HEK293T (cell line): Measurements from ENCODE around the gene C17orf113.

Source experiments
- ARNT ChIP-seq: fragments of 450-650 bp; IDR thresholded peaks from 2 replicates; pipeline ENCODE4 v1.6.1; 2017; ENCODE audit warnings: mild to moderate bottlenecking
- FOXM1 ChIP-seq: fragments of 450-650 bp; IDR thresholded peaks from 2 replicates; pipeline ENCODE4 v1.6.1; 2017; ENCODE audit warnings: mild to moderate bottlenecking, borderline replicate concordance
- SP1 ChIP-seq: fragments of 450-650 bp; IDR thresholded peaks from 2 replicates; pipeline ENCODE4 v1.6.1; 2017
- SUZ12 ChIP-seq: fragments of 450-650 bp; IDR thresholded peaks from 2 replicates; pipeline ENCODE4 v1.6.1; 2016; ENCODE audit warnings: mild to moderate bottlenecking
- ZNF384 ChIP-seq: fragments of 450-650 bp; IDR thresholded peaks from 2 replicates; pipeline ENCODE4 v1.6.1; 2016

- TF ChIP-seq SP1 (no peak), FOXM1 (no peak), ZNF384 (no peak), ARNT (no peak), SUZ12 (no peak)
These were observed 45.2 kb downstream of the C17orf113 start for GRCh38 chr17:42005166-42005565.
